Measurements from ENCODE around the gene UGT3A2. TPM values are rescaled to one million over a fixed set of nuclear protein-coding genes. Genes with fewer than 3 reads are reported as not detected.

Gene UGT3A2
- total RNA-seq, 1 donor from 2014 or later: 10.8 TPM

- DNase-seq (ENCODE audit: low spot score): peak; percentile 29
- Histone ChIP-seq H3F3A (ENCODE audit: low read depth) (no peaks in the 10 kb centered on the region), H3K27ac (no peak overlapping the region), H2AFZ (replicated peaks) (no peak overlapping the region), H3K4me3 (no peak overlapping the region), H3K27me3 (no peaks in the 10 kb centered on the region), H3K36me3 (no peaks in the 10 kb centered on the region), H4K20me1 (ENCODE audit: low read depth) (no peaks in the 10 kb centered on the region), H3K4me2 (no peak overlapping the region), H3K9ac (no peak overlapping the region), H3K9me3 (ENCODE audit: low read depth) (no peaks in the 10 kb centered on the region), H3K79me2 (ENCODE audit: low read depth) (no peaks in the 10 kb centered on the region), H3K4me1 (no peaks in the 10 kb centered on the region)
- Mint-ChIP-seq H3K4me1 (no peaks in the 10 kb centered on the region), H3K27me3 (ENCODE audit: insufficient read depth, low read depth) (no peaks in the 10 kb centered on the region), H3K4me3 (no peak overlapping the region), H3K27ac (no peak overlapping the region), H3K9me3 (peaks cover 6% of the 10 kb centered on the region), H3K36me3 (no peaks in the 10 kb centered on the region)
- no peak for TF ChIP-seq EZH2 (IDR thresholded peaks at IDR 0.05)
- TF ChIP-seq CTCF (IDR thresholded peaks at IDR 0.05): peak; percentile 44
These were observed 23.3 kb upstream of the UGT3A2 start for GRCh38 chr5:36089989-36090388.

GRCh38 chr5:36079200-36079781, 12.6 kb upstream of the UGT3A2 start:
- H3K4me3 ChIP-seq: no peak overlapping the region
- Mint-ChIP-seq H3K27ac (no peak overlapping the region), H3K36me3 (no peaks in the 10 kb centered on the region), H3K27me3 (ENCODE audit: insufficient read depth, low read depth) (peaks cover 3% of the 10 kb centered on the region), H3K9me3 (no peaks in the 10 kb centered on the region), H3K4me1 (no peaks in the 10 kb centered on the region), H3K4me3 (no peak overlapping the region)
- no peaks in the 10 kb centered on the region for H3K36me3 ChIP-seq
- DNase-seq (ENCODE audit: low spot score): peak; percentile 65
- no peaks in the 10 kb centered on the region for H3K27me3 ChIP-seq
- H3K27ac ChIP-seq: no peak overlapping the region
- H3K9me3 ChIP-seq (ENCODE audit: low read depth): no peaks in the 10 kb centered on the region
- H3K79me2 ChIP-seq (ENCODE audit: low read depth): no peaks in the 10 kb centered on the region
- TF ChIP-seq CTCF (IDR thresholded peaks at IDR 0.05) (peak; percentile 72), EZH2phosphoT487 (IDR thresholded peaks at IDR 0.05) (no peak)
- H3K4me2 ChIP-seq: no peak overlapping the region
- no peaks in the 10 kb centered on the region for H3K4me1 ChIP-seq
- H3F3A ChIP-seq (ENCODE audit: low read depth): no peaks in the 10 kb centered on the region
- H3K9ac ChIP-seq: no peak overlapping the region
- no peaks in the 10 kb centered on the region for H4K20me1 ChIP-seq (ENCODE audit: low read depth)
- H2AFZ ChIP-seq (replicated peaks): peak overlapping the region; percentile 94

- H3K27ac Mint-ChIP-seq: no peak overlapping the region
- H3K27me3 Mint-ChIP-seq (ENCODE audit: insufficient read depth, low read depth): no peaks in the 10 kb centered on the region
- Histone ChIP-seq H3F3A (ENCODE audit: low read depth) (no peaks in the 10 kb centered on the region), H3K36me3 (no peaks in the 10 kb centered on the region), H4K20me1 (ENCODE audit: low read depth) (no peaks in the 10 kb centered on the region), H2AFZ (replicated peaks) (no peak overlapping the region), H3K79me2 (ENCODE audit: low read depth) (no peaks in the 10 kb centered on the region), H3K4me3 (no peak overlapping the region), H3K9me3 (ENCODE audit: low read depth) (no peaks in the 10 kb centered on the region), H3K27ac (no peak overlapping the region), H3K4me1 (peaks cover 5% of the 10 kb centered on the region), H3K27me3 (no peaks in the 10 kb centered on the region), H3K4me2 (no peak overlapping the region), H3K9ac (no peak overlapping the region)
- DNase-seq (ENCODE audit: low spot score): no peak
- H3K9me3 Mint-ChIP-seq: no peaks in the 10 kb centered on the region
- no peak overlapping the region for H3K4me3 Mint-ChIP-seq
- H3K36me3 Mint-ChIP-seq: no peaks in the 10 kb centered on the region
- H3K4me1 Mint-ChIP-seq: no peaks in the 10 kb centered on the region
- no peak for TF ChIP-seq CTCF (IDR thresholded peaks at IDR 0.05)
- TF ChIP-seq EZH2phosphoT487 (IDR thresholded peaks at IDR 0.05): no peak
- TF ChIP-seq EZH2 (IDR thresholded peaks at IDR 0.05): no peak
These were observed 11.7 kb upstream of the UGT3A2 start for GRCh38 chr5:36078430-36078829.

Measured in neural progenitor cell (in vitro differentiated cells).